Esophagus squamous epithelium (tissue), 5 donors: ENCODE measurements around the gene DCUN1D1. TPM values are rescaled to one million over a fixed set of nuclear protein-coding genes. Genes with fewer than 3 reads are reported as not detected.

Experiments used
- DNase-seq: peaks from one replicate; lab custom pipeline; 2025; lab: John Stamatoyannopoulos, UW
- H3K27ac ChIP-seq, 4 donors: fragments of 200-600 bp; sonication (generic); one replicate each; pipeline ENCODE4 v1.5.1; 2016 to 2019; ENCODE audit warnings: mild to moderate bottlenecking in 1 of 4
- H3K27me3 ChIP-seq, 4 donors: fragments of 200-600 bp; sonication (generic); 1 replicate in 3 of 4; 2 replicates in 1 of 4; pipeline versions ENCODE4 v1.5.1 to v1.6.0; 2017 to 2021; ENCODE audit warnings: antibody characterized with exemption in 1 of 4
- H3K36me3 ChIP-seq, 3 donors: fragments of 200-600 bp; sonication (generic); one replicate each; pipeline ENCODE4 v1.5.1; 2016 to 2019
- H3K4me1 ChIP-seq, 3 donors: fragments of 200-600 bp; sonication (generic); one replicate each; pipeline ENCODE4 v1.5.1; 2017 to 2019
- H3K4me3 ChIP-seq, 4 donors: fragments of 200-600 bp; sonication (generic); 1 replicate in 3 of 4; 2 replicates in 1 of 4; pipeline ENCODE4 v1.5.1; 2016 to 2019; ENCODE audit warnings: mild to moderate bottlenecking in 2 of 4, moderate library complexity in 1 of 4
- H3K9me3 ChIP-seq, 3 donors: fragments of 200-600 bp; sonication (generic); one replicate each; pipeline ENCODE4 v1.5.1; 2016 to 2019
- CTCF ChIP-seq, 6 experiments: fragments of 450-650 bp in 4 of 6; fragments of 200-600 bp in 2 of 6; sonication (generic) in 2 of 6; IDR thresholded peaks; one replicate each; pipeline ENCODE4 v1.5.1; 2016 to 2019; ENCODE audit warnings: antibody characterized with exemption in 6 of 6, mild to moderate bottlenecking in 4 of 6, moderate library complexity in 4 of 6
- POLR2A ChIP-seq, 4 donors: fragments of 450-650 bp; IDR thresholded peaks; one replicate each; pipeline ENCODE4 v1.6.1; 2017; ENCODE audit warnings: antibody characterized with exemption in 4 of 4, mild to moderate bottlenecking in 4 of 4, moderate library complexity in 3 of 4
- WGBS, 2 donors: methylation state at CpG; one replicate each; pipeline ENCODE4 v1.1.5; 2018; 5-methylcytosine and 5-hydroxymethylcytosine counted together
- intact Hi-C: fragments of 100-400 bp; cut with DNase I; formaldehyde crosslinking; loops from one replicate; pipeline ENCODE4 v1.15.0; 2022
- total RNA-seq, 4 donors: library from RNA; depleted of rRNA; stranded (reverse); fragments of >200 nt; gene quantifications; one replicate each; pipeline ENCODE4 v1.1.0, GENCODE V29; 2016
- donor health status: DM: yes; HTN: yes; CAD: no.

Gene DCUN1D1
- total RNA-seq, 4 donors from 2014 or later = 12.6 to 32.6 (median 25.4) TPM

- H3K27me3 ChIP-seq = no peaks in the 10 kb centered on the region
- peaks cover 0 to 89% (median 13%) of the 10 kb centered on the region in 3 donors for H3K36me3 ChIP-seq
- TF ChIP-seq POLR2A (IDR thresholded peaks at IDR 0.05) = no peak
- peak in 1 of 6 experiments; percentile 13 for TF ChIP-seq CTCF (IDR thresholded peaks at IDR 0.05)
- no peaks in the 10 kb centered on the region for H3K9me3 ChIP-seq
- intact Hi-C loops = no loop called here
- no peaks in the 10 kb centered on the region for H3K4me1 ChIP-seq
- no peak for DNase-seq
- no peak overlapping the region for H3K27ac ChIP-seq
- 83 to 92% methylated on average over 3 of the region's 3 CpGs for WGBS, 2 donors
- no peak overlapping the region for H3K4me3 ChIP-seq
Measured at GRCh38 chr3:182904164-182904563, 76.2 kb downstream of the DCUN1D1 start.

GRCh38 chr3:182902236-182902635, 78.1 kb downstream of the DCUN1D1 start:
- H3K9me3 ChIP-seq = no peaks in the 10 kb centered on the region
- peaks cover 0 to 95% (median 14%) of the 10 kb centered on the region in 3 donors for H3K36me3 ChIP-seq
- no peak overlapping the region for H3K4me3 ChIP-seq
- TF ChIP-seq POLR2A (IDR thresholded peaks at IDR 0.05) = no peak
- no peak for TF ChIP-seq CTCF (IDR thresholded peaks at IDR 0.05)
- no peaks in the 10 kb centered on the region for H3K27me3 ChIP-seq
- H3K27ac ChIP-seq = no peak overlapping the region
- 82 to 88% methylated on average over 5 of the region's 5 CpGs for WGBS, 2 donors
- H3K4me1 ChIP-seq = no peaks in the 10 kb centered on the region
- intact Hi-C loops = no loop called here
- no peak for DNase-seq

- peaks cover 0 to 98% (median 8%) of the 10 kb centered on the region in 3 donors for H3K36me3 ChIP-seq
Measured at GRCh38 chr3:182896553-182896952, 83.8 kb downstream of the DCUN1D1 start.

GRCh38 chr3:182895513-182896112, 84.7 kb downstream of the DCUN1D1 start:
- no peaks in the 10 kb centered on the region for H3K9me3 ChIP-seq
- WGBS, 2 donors = 82 to 89% methylated on average over 8 of the region's 8 CpGs
- no peak overlapping the region for H3K4me3 ChIP-seq
- no peak for TF ChIP-seq CTCF (IDR thresholded peaks at IDR 0.05)
- no peak for TF ChIP-seq POLR2A (IDR thresholded peaks at IDR 0.05)
- peaks cover 0 to 98% (median 8%) of the 10 kb centered on the region in 3 donors for H3K36me3 ChIP-seq
- H3K27ac ChIP-seq = no peak overlapping the region
- DNase-seq = no peak
- intact Hi-C loops = no loop called here
- no peaks in the 10 kb centered on the region for H3K4me1 ChIP-seq
- no peaks in the 10 kb centered on the region for H3K27me3 ChIP-seq

More at GRCh38 chr3:182896553-182896952, 83.8 kb downstream of the DCUN1D1 start:
- H3K4me3 ChIP-seq = no peak overlapping the region
- no peak overlapping the region for H3K27ac ChIP-seq
- DNase-seq = no peak
- intact Hi-C loops = no loop called here
- H3K9me3 ChIP-seq = no peaks in the 10 kb centered on the region
- TF ChIP-seq POLR2A (IDR thresholded peaks at IDR 0.05) (no peak), CTCF (IDR thresholded peaks at IDR 0.05) (no peak)
- no peaks in the 10 kb centered on the region for H3K27me3 ChIP-seq
- H3K4me1 ChIP-seq = no peaks in the 10 kb centered on the region
- 92 to 95% methylated on average over 2 of the region's 2 CpGs for WGBS, 2 donors

- 91 to 97% methylated on average over 4 of the region's 4 CpGs for WGBS, 2 donors
- intact Hi-C loops = no loop called here
- H3K4me1 ChIP-seq = no peaks in the 10 kb centered on the region
- TF ChIP-seq POLR2A (IDR thresholded peaks at IDR 0.05) (no peak), CTCF (IDR thresholded peaks at IDR 0.05) (no peak)
- H3K4me3 ChIP-seq = no peak overlapping the region
- peaks cover 0 to 98% (median 0%) of the 10 kb centered on the region in 3 donors for H3K36me3 ChIP-seq
- H3K9me3 ChIP-seq = no peaks in the 10 kb centered on the region
- no peaks in the 10 kb centered on the region for H3K27me3 ChIP-seq
- H3K27ac ChIP-seq = no peak overlapping the region
- no peak for DNase-seq
Measured at GRCh38 chr3:182892226-182892625, 88.1 kb downstream of the DCUN1D1 start.
